ENCODE data around the gene ENDOV.

DNA sequence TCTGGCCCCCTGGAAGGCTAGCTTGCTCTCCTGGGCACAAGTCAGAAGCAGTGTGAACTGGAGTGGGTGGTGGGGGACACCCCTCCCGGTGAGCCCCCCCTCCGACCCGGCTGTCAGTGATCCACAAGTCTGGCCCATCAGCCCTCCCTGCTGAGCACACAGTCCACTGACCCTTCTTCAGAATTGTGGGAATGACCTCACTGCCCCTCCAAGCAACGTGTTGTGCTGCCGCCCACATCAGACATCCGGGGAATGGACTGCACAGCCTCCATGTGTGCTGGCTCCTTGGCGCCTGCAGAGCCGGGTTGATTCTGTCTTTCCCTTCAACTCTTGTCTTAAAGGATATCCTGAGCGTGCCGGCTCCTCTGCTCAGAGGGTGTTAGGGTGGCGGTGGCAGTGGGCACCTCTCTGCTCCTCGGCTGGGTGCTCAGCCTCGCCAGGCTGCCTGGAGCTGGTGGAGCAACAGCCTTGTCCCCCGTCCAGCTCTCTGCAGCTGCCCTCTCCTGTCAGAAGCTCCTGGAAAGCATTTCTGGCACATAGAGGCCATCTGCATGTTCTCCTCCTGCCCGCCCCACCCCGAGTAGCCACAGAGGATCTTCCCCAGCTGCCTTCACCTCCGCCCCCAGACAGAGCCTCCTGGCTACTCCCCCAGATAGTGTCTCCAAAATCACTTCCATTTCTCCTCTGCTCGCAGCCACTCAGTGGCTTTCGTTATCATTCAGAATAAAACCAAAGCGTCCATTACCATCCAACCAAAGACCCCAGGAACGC is 41.7 kb downstream of the ENDOV start:
- TF ChIP-seq, protein P1, sequence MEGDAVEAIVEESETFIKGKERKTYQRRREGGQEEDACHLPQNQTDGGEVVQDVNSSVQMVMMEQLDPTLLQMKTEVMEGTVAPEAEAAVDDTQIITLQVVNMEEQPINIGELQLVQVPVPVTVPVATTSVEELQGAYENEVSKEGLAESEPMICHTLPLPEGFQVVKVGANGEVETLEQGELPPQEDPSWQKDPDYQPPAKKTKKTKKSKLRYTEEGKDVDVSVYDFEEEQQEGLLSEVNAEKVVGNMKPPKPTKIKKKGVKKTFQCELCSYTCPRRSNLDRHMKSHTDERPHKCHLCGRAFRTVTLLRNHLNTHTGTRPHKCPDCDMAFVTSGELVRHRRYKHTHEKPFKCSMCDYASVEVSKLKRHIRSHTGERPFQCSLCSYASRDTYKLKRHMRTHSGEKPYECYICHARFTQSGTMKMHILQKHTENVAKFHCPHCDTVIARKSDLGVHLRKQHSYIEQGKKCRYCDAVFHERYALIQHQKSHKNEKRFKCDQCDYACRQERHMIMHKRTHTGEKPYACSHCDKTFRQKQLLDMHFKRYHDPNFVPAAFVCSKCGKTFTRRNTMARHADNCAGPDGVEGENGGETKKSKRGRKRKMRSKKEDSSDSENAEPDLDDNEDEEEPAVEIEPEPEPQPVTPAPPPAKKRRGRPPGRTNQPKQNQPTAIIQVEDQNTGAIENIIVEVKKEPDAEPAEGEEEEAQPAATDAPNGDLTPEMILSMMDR (IDR thresholded peaks at IDR 0.05) = no peak
- TF ChIP-seq POLR2A (IDR thresholded peaks at IDR 0.05) = no peak

Measured in stomach (tissue), 4 donors.